ENCODE results near the gene ANG. TPM values are rescaled to one million over a fixed set of nuclear protein-coding genes. Genes with fewer than 3 reads are reported as not detected.
A peak's percentile ranks its signal among the peaks of the same experiment; 100 is the strongest.
"Not testable (repeated sequence)": the region's sequence is repeated elsewhere in the genome, so short reads cannot be mapped to it uniquely, and the experiment has no call there.

The ANG gene
- total and polyA plus RNA-seq, 2 donors (not counting 1 experiment from before 2014, with no cell fraction given) = 1.7 to 2.0 TPM

GRCh38 chr14:20722016-20722415 is 33.5 kb downstream of the ANG start:
- no peak overlapping the region for H3K4me2 ChIP-seq (replicated peaks; ENCODE audit: low read depth, low read length, poor library complexity, severe bottlenecking)
- TF ChIP-seq, protein P1, sequence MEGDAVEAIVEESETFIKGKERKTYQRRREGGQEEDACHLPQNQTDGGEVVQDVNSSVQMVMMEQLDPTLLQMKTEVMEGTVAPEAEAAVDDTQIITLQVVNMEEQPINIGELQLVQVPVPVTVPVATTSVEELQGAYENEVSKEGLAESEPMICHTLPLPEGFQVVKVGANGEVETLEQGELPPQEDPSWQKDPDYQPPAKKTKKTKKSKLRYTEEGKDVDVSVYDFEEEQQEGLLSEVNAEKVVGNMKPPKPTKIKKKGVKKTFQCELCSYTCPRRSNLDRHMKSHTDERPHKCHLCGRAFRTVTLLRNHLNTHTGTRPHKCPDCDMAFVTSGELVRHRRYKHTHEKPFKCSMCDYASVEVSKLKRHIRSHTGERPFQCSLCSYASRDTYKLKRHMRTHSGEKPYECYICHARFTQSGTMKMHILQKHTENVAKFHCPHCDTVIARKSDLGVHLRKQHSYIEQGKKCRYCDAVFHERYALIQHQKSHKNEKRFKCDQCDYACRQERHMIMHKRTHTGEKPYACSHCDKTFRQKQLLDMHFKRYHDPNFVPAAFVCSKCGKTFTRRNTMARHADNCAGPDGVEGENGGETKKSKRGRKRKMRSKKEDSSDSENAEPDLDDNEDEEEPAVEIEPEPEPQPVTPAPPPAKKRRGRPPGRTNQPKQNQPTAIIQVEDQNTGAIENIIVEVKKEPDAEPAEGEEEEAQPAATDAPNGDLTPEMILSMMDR (IDR thresholded peaks at IDR 0.05) = no peak
- no peak for TF ChIP-seq EZH2 (IDR thresholded peaks at IDR 0.05; ENCODE audit: borderline replicate concordance, insufficient read depth, low read depth, low read length, poor library complexity, severe bottlenecking)
- peaks cover 24 to 60% of the 10 kb centered on the region in 2 donors for H3K4me1 ChIP-seq (ENCODE audit: control insufficient read depth in 2 of 2, insufficient read depth in 2 of 2, low read length in 2 of 2)
- no peak for DNase-seq
- no peaks in the 10 kb centered on the region for H3K79me2 ChIP-seq (ENCODE audit: control insufficient read depth, insufficient read depth, low read length)
- ChIA-PET POLR2A (no interaction called here), CTCF (interaction anchor here (0.7 to 1.2 kb wide), 2 partner anchors 13 to 293 kb away, joined by 3 read pairs; no protein-coding TSS in a partner anchor)
- ATAC-seq (ENCODE audit: low read depth) = no peak
- H3K9me3 ChIP-seq (ENCODE audit: control extremely low read depth in 1 of 3, control insufficient read depth in 2 of 3, insufficient read depth in 1 of 3, low read length in 2 of 3) = peaks cover 0 to 16% (median 0%) of the 10 kb centered on the region in 3 donors
- H3K9ac ChIP-seq (ENCODE audit: low read length) = no peak overlapping the region
- no peaks in the 10 kb centered on the region for H4K20me1 ChIP-seq (ENCODE audit: control insufficient read depth, insufficient read depth, low read length, poor library complexity, severe bottlenecking)
- H2AFZ ChIP-seq (ENCODE audit: insufficient read depth, low read depth, low read length, poor library complexity, severe bottlenecking) = no peak overlapping the region
- WGBS (ENCODE audit: insufficient coverage) = 100% methylated on average over 8 of the region's 12 CpGs
- intact Hi-C loops (cut with micrococcal nuclease) = no loop called here
- H3K27me3 ChIP-seq (replicated peaks in 1 of 4; ENCODE audit: control extremely low read depth in 1 of 4, control insufficient read depth in 3 of 4, insufficient read depth in 4 of 4, low read length in 3 of 4) = peaks cover 0 to 3% (median 0%) of the 10 kb centered on the region in 4 experiments
- H3K4me1 Mint-ChIP-seq = peaks cover 63% of the 10 kb centered on the region
- H3K27ac ChIP-seq (ENCODE audit: low read length in 2 of 2) = no peak overlapping the region
- no peak overlapping the region for H3K27ac Mint-ChIP-seq
- H3K4me3 Mint-ChIP-seq = no peak overlapping the region
- H3K9me3 Mint-ChIP-seq (ENCODE audit: insufficient read depth) = peaks cover 4% of the 10 kb centered on the region
- no peaks in the 10 kb centered on the region for H3K36me3 ChIP-seq (replicated peaks in 1 of 2; ENCODE audit: control extremely low read depth in 1 of 2, control insufficient read depth in 1 of 2, extremely low read depth in 1 of 2, insufficient read depth in 2 of 2, low read length in 1 of 2)
- no peak overlapping the region for H3K4me3 ChIP-seq (ENCODE audit: control extremely low read depth in 1 of 5, extremely low read depth in 1 of 5, insufficient read depth in 1 of 5, low read depth in 2 of 5, low read length in 4 of 5)
- H3K27me3 Mint-ChIP-seq = peaks cover 20% of the 10 kb centered on the region

GRCh38 chr14:20723488-20723887 is 34.9 kb downstream of the ANG start:
- H2AFZ ChIP-seq (ENCODE audit: insufficient read depth, low read depth, low read length, poor library complexity, severe bottlenecking) = peak overlapping the region; percentile 53
- Mint-ChIP-seq H3K9me3 (ENCODE audit: insufficient read depth) (peaks cover 4% of the 10 kb centered on the region), H3K27me3 (peaks cover 25% of the 10 kb centered on the region), H3K4me1 (peaks cover 56% of the 10 kb centered on the region), H3K27ac (no peak overlapping the region), H3K4me3 (peak overlapping the region; percentile 61)
- H3K27me3 ChIP-seq (replicated peaks in 1 of 4; ENCODE audit: control extremely low read depth in 1 of 4, control insufficient read depth in 3 of 4, insufficient read depth in 4 of 4, low read length in 3 of 4) = peaks cover 0 to 3% (median 0%) of the 10 kb centered on the region in 4 experiments
- peak overlapping the region; percentile 30 for H3K9ac ChIP-seq (ENCODE audit: low read length)
- peak overlapping the region in 3 of 5 experiments; percentile 22 to 31 (median 25) for H3K4me3 ChIP-seq (ENCODE audit: control extremely low read depth in 1 of 5, extremely low read depth in 1 of 5, insufficient read depth in 1 of 5, low read depth in 2 of 5, low read length in 4 of 5)
- no peak for TF ChIP-seq EZH2 (IDR thresholded peaks at IDR 0.05; ENCODE audit: borderline replicate concordance, insufficient read depth, low read depth, low read length, poor library complexity, severe bottlenecking)
- TF ChIP-seq, protein P1 (IDR thresholded peaks at IDR 0.05) = no peak
- H3K27ac ChIP-seq (ENCODE audit: low read length in 2 of 2) = no peak overlapping the region
- no peaks in the 10 kb centered on the region for H4K20me1 ChIP-seq (ENCODE audit: control insufficient read depth, insufficient read depth, low read length, poor library complexity, severe bottlenecking)
- H3K4me2 ChIP-seq (replicated peaks; ENCODE audit: low read depth, low read length, poor library complexity, severe bottlenecking) = peak overlapping the region; percentile 69
- ChIA-PET CTCF (interaction anchor here (1.4 to 1.8 kb wide), 2 partner anchors 9 to 25 kb away, joined by 3 to 12 read pairs; no protein-coding TSS in a partner anchor), POLR2A (interaction anchor here (0.6 to 0.9 kb wide), 2 partner anchors 10 to 57 kb away, joined by 3 read pairs; partner anchors contain the start of gene RNASE6)
- peaks cover 0 to 15% (median 0%) of the 10 kb centered on the region in 3 donors for H3K9me3 ChIP-seq (ENCODE audit: control extremely low read depth in 1 of 3, control insufficient read depth in 2 of 3, insufficient read depth in 1 of 3, low read length in 2 of 3)
- peaks cover 24 to 48% of the 10 kb centered on the region in 2 donors for H3K4me1 ChIP-seq (ENCODE audit: control insufficient read depth in 2 of 2, insufficient read depth in 2 of 2, low read length in 2 of 2)
- 36% methylated on average over 27 of the region's 28 CpGs for WGBS (ENCODE audit: insufficient coverage)
- H3K79me2 ChIP-seq (ENCODE audit: control insufficient read depth, insufficient read depth, low read length) = no peaks in the 10 kb centered on the region
- DNase-seq (peak; percentile 14), ATAC-seq (ENCODE audit: low read depth) (peak; percentile 53)
- intact Hi-C loops (cut with micrococcal nuclease) = no loop called here
- no peaks in the 10 kb centered on the region for H3K36me3 ChIP-seq (replicated peaks in 1 of 2; ENCODE audit: control extremely low read depth in 1 of 2, control insufficient read depth in 1 of 2, extremely low read depth in 1 of 2, insufficient read depth in 2 of 2, low read length in 1 of 2)

DNA sequence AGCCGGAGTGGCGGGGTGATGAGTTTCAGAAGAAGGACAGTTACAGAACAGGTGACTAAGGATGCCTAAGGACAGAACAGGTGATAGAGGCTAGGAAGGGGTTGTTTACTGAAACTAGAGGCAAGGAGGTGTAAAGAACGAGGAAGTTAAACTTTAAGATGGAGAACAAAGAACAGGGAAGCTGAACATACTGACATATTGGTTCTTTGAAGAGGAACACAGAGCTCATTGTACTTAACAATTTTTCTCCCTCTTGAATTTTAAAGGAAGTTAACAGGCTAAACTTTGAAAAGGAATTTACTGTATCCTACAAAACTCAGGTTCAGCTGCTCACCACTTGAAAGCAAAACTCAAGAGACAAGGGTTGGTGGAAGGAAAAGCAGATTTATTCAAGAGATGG is 37.6 kb downstream of the ANG start:
- H3K27me3 ChIP-seq (replicated peaks in 1 of 4; ENCODE audit: control extremely low read depth in 1 of 4, control insufficient read depth in 3 of 4, insufficient read depth in 4 of 4, low read length in 3 of 4); H4K20me1 ChIP-seq (ENCODE audit: control insufficient read depth, insufficient read depth, low read length, poor library complexity, severe bottlenecking); ATAC-seq (ENCODE audit: low read depth); DNase-seq; H3K79me2 ChIP-seq (ENCODE audit: control insufficient read depth, insufficient read depth, low read length); H3K9me3 Mint-ChIP-seq (ENCODE audit: insufficient read depth); intact Hi-C loops (cut with micrococcal nuclease); H3K36me3 ChIP-seq (replicated peaks in 1 of 2; ENCODE audit: control extremely low read depth in 1 of 2, control insufficient read depth in 1 of 2, extremely low read depth in 1 of 2, insufficient read depth in 2 of 2, low read length in 1 of 2); H3K9ac ChIP-seq (ENCODE audit: low read length); H3K4me3 ChIP-seq (ENCODE audit: control extremely low read depth in 1 of 5, extremely low read depth in 1 of 5, insufficient read depth in 1 of 5, low read depth in 2 of 5, low read length in 4 of 5): not testable (repeated sequence)
- Mint-ChIP-seq H3K27me3 (peaks cover 25% of the 10 kb centered on the region), H3K4me1 (peaks cover 36% of the 10 kb centered on the region), H3K27ac (peak overlapping the region; percentile 89), H3K4me3 (peak overlapping the region; percentile 58)
- Histone ChIP-seq H3K9me3 (ENCODE audit: control extremely low read depth in 1 of 3, control insufficient read depth in 2 of 3, insufficient read depth in 1 of 3, low read length in 2 of 3) (peaks cover 0 to 15% (median 0%) of the 10 kb centered on the region in 3 donors), H3K27ac (ENCODE audit: low read length in 2 of 2) (peak overlapping the region; percentile 5 to 56), H3K4me2 (replicated peaks; ENCODE audit: low read depth, low read length, poor library complexity, severe bottlenecking) (peak overlapping the region; percentile 27), H3K4me1 (ENCODE audit: control insufficient read depth in 2 of 2, insufficient read depth in 2 of 2, low read length in 2 of 2) (peaks cover 16 to 31% of the 10 kb centered on the region in 2 donors), H2AFZ (ENCODE audit: insufficient read depth, low read depth, low read length, poor library complexity, severe bottlenecking) (peak overlapping the region; percentile 52)
- ChIA-PET POLR2A (interaction anchor here (0.6 kb wide), 1 partner anchor 20 kb away, joined by 3 read pairs; no protein-coding TSS in a partner anchor), CTCF (interaction anchor here (0.8 to 1.9 kb wide), 3 partner anchors 11 to 131 kb away, joined by 3 to 6 read pairs (median 3); no protein-coding TSS in a partner anchor)
- 57% methylated on average over 2 of the region's 3 CpGs for whole genome bisulfite sequencing (ENCODE audit: insufficient coverage)

All from B cell (primary cell).